H1 (cell line): ENCODE measurements around the gene KATNA1. TPM values are rescaled to one million over a fixed set of nuclear protein-coding genes. Genes with fewer than 3 reads are reported as not detected.

ENCODE experiments used
- ATF2 ChIP-seq: IDR thresholded peaks from 2 replicates; pipeline ENCODE4 v1.6.1; 2012; ENCODE audit warnings: low read length, inconsistent platforms
- BCL11A ChIP-seq, 2 experiments: IDR thresholded peaks; one replicate each; pipeline ENCODE4 v1.6.1; 2011; ENCODE audit warnings: low read depth in 2 of 2, low read length in 2 of 2, mild to moderate bottlenecking in 2 of 2
- CEBPB ChIP-seq: IDR thresholded peaks from 2 replicates; pipeline ENCODE4 v1.6.1; 2012; ENCODE audit warnings: low read depth, low read length
- CHD1 ChIP-seq: IDR thresholded peaks from 2 replicates; pipeline ENCODE4 v1.6.1; 2012; ENCODE audit warnings: low read depth, low read length, improper control_type of control experiment
- CREB1 ChIP-seq: IDR thresholded peaks from 2 replicates; pipeline ENCODE4 v1.6.1; 2012; ENCODE audit warnings: inconsistent platforms
- CTBP2 ChIP-seq: IDR thresholded peaks from 2 replicates; pipeline ENCODE4 v1.7.0; 2011; ENCODE audit warnings: borderline replicate concordance, mild to moderate bottlenecking, moderate library complexity, mixed read lengths, low read length; ENCODE audit not compliant: insufficient read depth, insufficient read length
- GABPA ChIP-seq: IDR thresholded peaks from 2 replicates; pipeline ENCODE4 v1.6.1; 2011; ENCODE audit warnings: mild to moderate bottlenecking, low read length, moderate library complexity, borderline replicate concordance; ENCODE audit not compliant: insufficient read depth
- GTF2F1 ChIP-seq: IDR thresholded peaks from 2 replicates; pipeline ENCODE4 v1.6.1; 2012; ENCODE audit warnings: low read depth, low read length, improper control_type of control experiment, borderline replicate concordance
- HDAC6 ChIP-seq: IDR thresholded peaks from one replicate; pipeline ENCODE4 v1.7.1; 2012; ENCODE audit warnings: low read depth, mild to moderate bottlenecking, inconsistent platforms, low read length, moderate library complexity
- KDM5A ChIP-seq: fragments of 200-600 bp; IDR thresholded peaks from 2 replicates; pipeline ENCODE4 v1.7.1; 2012; ENCODE audit warnings: mild to moderate bottlenecking, low read length, inconsistent platforms, mixed read lengths
- NANOG ChIP-seq: IDR thresholded peaks from 2 replicates; pipeline ENCODE4 v1.6.1; 2011; ENCODE audit warnings: low read length, low read depth, mild to moderate bottlenecking, inconsistent platforms; ENCODE audit not compliant: insufficient read depth, poor library complexity, severe bottlenecking
- NRF1 ChIP-seq: IDR thresholded peaks from 2 replicates; pipeline ENCODE4 v1.6.1; 2011; ENCODE audit warnings: mild to moderate bottlenecking, low read depth, low read length, improper control_type of control experiment
- POU5F1 ChIP-seq: IDR thresholded peaks from 2 replicates; pipeline ENCODE4 v1.6.1; 2011; ENCODE audit warnings: low read depth, mild to moderate bottlenecking, low read length, moderate library complexity
- RBBP5 ChIP-seq: IDR thresholded peaks from 2 replicates; pipeline ENCODE4 v1.7.1; 2012; ENCODE audit warnings: low read depth, mild to moderate bottlenecking, inconsistent platforms, low read length, moderate library complexity, borderline replicate concordance
- RXRA ChIP-seq: IDR thresholded peaks from 2 replicates; pipeline ENCODE4 v1.6.1; 2011; ENCODE audit warnings: low read depth, mild to moderate bottlenecking, low read length, moderate library complexity; ENCODE audit not compliant: insufficient read depth
- SIX5 ChIP-seq: IDR thresholded peaks from 2 replicates; pipeline ENCODE4 v1.6.1; 2011; ENCODE audit warnings: mild to moderate bottlenecking, low read depth, low read length
- SP2 ChIP-seq: IDR thresholded peaks from 2 replicates; pipeline ENCODE4 v1.6.1; 2012; ENCODE audit warnings: mild to moderate bottlenecking, low read length, inconsistent platforms
- SP4 ChIP-seq: IDR thresholded peaks from 2 replicates; pipeline ENCODE4 v1.6.1; 2012; ENCODE audit warnings: low read length, inconsistent platforms
- TAF7 ChIP-seq: optimal IDR thresholded peaks from 2 replicates; pipeline ENCODE3; 2011; ENCODE audit warnings: low read depth, mild to moderate bottlenecking, inconsistent platforms, low read length, moderate library complexity, borderline replicate concordance
- TBP ChIP-seq: IDR thresholded peaks from 2 replicates; pipeline ENCODE4 v1.6.1; 2011; ENCODE audit warnings: low read depth, low read length, improper control_type of control experiment
- TCF12 ChIP-seq: IDR thresholded peaks from 2 replicates; pipeline ENCODE4 v1.6.1; 2011; ENCODE audit warnings: low read depth, mild to moderate bottlenecking, low read length
- USF2 ChIP-seq: IDR thresholded peaks from 2 replicates; pipeline ENCODE4 v1.6.1; 2011; ENCODE audit warnings: low read length, improper control_type of control experiment
- YY1 ChIP-seq: IDR thresholded peaks from 2 replicates; pipeline ENCODE4 v1.6.1; 2011; ENCODE audit warnings: low read depth, mild to moderate bottlenecking, low read length
- polyA plus RNA-seq, 7 experiments: library from polyadenylated mRNA; depleted of rRNA in 3 of 7; stranded (reverse) in 5 of 7; unstranded in 2 of 7; fragments of >200 nt in 5 of 7; fragments of 200-250 nt in 2 of 7; gene quantifications; 1 replicate in 5 of 7; 2 replicates in 1 of 7; 4 replicates in 1 of 7; pipeline versions ENCODE4 v1.2.1 to v1.2.3, GENCODE V29; 2011 to 2013; ENCODE audit warnings: missing spikeins in 2 of 7, mixed read lengths in 2 of 7
- total RNA-seq: library from RNA; stranded (reverse); fragmentation: NEBNext Ultra II Directional; extraction: Animal tissue kit (Norgen Biotek cat#: 25700); gene quantifications from 2 replicates; pipeline ENCODE4 v1.2.1, GENCODE V29; 2021

Gene KATNA1
- total and polyA plus RNA-seq, 2 of the 8 experiments (the other 6 are each of a cell fraction or from before 2014, with no cell fraction given): 7.6 to 20.3 TPM

DNA sequence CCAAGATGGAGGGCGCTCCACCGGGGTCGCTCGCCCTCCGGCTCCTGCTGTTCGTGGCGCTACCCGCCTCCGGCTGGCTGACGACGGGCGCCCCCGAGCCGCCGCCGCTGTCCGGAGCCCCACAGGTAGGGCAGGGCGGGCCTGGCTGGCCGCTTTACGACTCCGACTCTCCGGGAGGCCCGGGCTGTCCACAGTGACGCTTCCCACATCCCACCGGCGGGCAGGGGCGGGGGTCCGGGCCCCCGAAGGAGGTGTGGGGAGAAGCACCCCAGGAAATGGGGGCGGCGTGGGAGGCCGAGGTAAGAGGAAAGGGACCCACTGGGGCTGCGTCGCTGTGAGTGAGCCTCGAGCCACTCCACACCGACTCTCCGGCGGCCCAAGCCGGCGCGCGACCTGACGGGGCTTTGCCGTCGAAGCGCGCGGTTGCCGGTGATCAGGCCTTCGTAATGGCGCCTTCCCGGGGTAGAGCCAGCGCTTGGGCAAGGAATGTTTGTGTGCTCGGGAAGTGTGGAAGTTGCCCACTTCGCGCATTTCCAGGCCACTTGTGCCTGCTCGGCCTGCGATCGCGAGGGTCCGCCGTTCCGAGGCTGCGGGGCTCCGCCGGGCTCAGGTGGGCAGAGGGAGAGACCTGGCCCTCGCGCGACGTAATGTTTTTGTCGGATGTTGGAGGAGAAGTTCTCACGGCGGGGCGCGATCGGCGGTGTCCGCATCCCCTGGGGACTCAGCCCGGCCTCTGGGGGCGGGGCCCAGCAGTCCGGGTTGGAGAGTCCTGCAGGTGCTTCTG lies 81.9 kb downstream of the KATNA1 start (continued):
- TF ChIP-seq TCF12 (no peak), BCL11A (IDR thresholded peaks at IDR 0.05; ENCODE audit: low read depth in 2 of 2, low read length in 2 of 2) (no peak), NRF1 (no peak), POU5F1 (no peak), CEBPB (no peak), RBBP5 (peak; percentile 91), KDM5A (no peak), HDAC6 (no peak), YY1 (peak; percentile 87), SP2 (no peak), NANOG (no peak), CTBP2 (no peak), TAF7 (peak; percentile 56), CREB1 (no peak; the same call in 1 of the 2 replicates), TBP (peak; percentile 44; the same call in 1 of the 2 replicates), CHD1 (no peak), GTF2F1 (no peak), ATF2 (no peak), SP4 (no peak), GABPA (no peak), USF2 (no peak), RXRA (no peak), SIX5 (no peak)
